ENCODE measurements around the gene F13B.

- TF ChIP-seq CTCF (IDR thresholded peaks at IDR 0.05) (no peak), POLR2A (IDR thresholded peaks at IDR 0.05) (no peak), EP300 (IDR thresholded peaks at IDR 0.05; ENCODE audit: low read depth) (no peak)
Measured at GRCh38 chr1:196997423-196997822, 69.6 kb downstream of the F13B start.
